ENCODE results near the gene CD96.

Gene CD96

DNA sequence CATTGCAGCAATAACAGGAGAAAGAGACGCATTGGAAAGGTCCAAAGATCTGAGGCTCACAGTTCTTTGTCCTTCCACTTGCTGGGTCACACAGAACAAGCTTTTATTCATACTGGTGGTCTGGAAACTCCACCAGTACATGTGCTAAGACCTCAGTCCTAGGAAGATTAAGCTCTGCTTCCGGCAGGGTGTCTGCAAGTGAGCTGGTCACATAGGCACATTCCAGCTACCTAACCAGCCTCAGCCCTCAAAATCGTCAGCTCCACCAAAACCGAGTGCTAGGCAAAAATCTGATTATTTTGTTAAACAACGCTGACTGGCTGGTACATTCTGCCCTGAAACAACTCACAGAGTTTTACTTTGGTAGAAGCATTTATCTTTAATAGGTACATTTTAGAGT is 50.9 kb downstream of the CD96 start:
- DNase-seq (ENCODE audit: low read depth, low spot score), result no peak

DNA sequence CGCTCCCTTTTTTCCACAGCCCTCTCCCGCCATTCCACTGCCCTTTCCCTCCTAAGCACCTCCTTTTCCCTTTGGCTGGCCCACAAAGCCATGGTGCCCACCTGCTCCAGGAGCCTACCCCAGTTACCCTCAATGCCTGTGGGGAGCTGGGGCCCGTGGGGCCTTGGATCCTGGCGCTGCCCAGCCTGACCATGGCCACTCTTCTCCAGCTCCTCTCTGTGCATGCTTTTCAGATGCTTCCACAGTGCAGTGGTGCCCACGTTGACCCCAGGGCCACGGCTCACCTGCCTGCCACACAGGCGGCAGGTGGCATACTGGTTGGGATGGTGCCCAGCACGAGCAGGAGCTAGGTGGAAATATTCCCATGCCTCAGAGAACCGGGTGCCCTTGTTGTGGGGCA is 51.7 kb downstream of the CD96 start:
- no peak for DNase-seq (ENCODE audit: low read depth, low spot score)

GRCh38 chr3:111594205-111594604 is 52.2 kb downstream of the CD96 start:
- no peak for DNase-seq (ENCODE audit: low read depth, low spot score)

DNA sequence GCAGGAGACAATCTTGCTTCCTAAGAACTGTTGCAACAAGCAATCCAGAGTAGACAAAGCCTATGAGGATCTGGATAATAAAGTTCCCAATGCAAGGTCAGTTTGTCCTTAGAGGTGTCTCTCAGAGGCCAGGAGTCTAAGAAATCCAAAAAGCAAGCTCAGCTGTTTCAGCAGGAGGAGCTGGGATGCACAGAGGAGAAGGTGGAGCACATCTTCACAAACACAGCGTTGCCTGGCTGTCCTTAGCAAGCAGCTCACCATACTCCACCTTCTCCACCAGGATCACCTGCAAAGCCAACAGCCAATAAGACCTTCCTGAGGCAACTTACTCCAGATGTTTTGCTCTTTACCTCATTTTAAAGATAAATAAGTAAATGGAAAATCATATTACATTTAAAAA is 52.8 kb downstream of the CD96 start:
- DNase-seq (ENCODE audit: low read depth, low spot score), result no peak

GRCh38 chr3:111595232-111595631 is 53.2 kb downstream of the CD96 start, which contains the start of gene ZBED2:
TSS of gene ZBED2 (minus strand) at chr3:111595346. CDS start at chr3:111594201, 1,145 bp downstream.
- no peak for DNase-seq (ENCODE audit: low read depth, low spot score)

- no peak for DNase-seq (ENCODE audit: low read depth, low spot score)
Measured at GRCh38 chr3:111596328-111596727, 54.3 kb downstream of the CD96 start.

GRCh38 chr3:111598139-111598538 is 56.1 kb downstream of the CD96 start:
- no peak for DNase-seq (ENCODE audit: low read depth, low spot score)

DNA sequence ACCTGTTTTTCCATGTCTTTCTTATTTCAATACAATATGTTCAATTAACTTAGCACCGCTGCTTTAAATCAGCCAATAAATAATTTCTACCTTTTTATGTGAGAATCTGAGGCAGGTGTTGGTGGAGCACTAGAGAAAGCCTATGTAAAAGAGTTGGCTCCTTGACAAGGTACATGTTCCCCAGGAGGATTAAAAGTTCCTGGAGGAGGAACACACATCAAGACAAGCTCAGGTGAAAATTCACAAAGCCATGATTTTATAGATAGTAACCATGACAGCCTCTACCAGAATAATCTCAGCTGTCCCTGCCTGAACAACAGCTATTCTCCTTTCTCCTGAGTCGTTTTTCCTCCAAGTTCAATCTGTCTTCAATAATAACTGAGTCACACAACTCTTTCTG is 56.6 kb downstream of the CD96 start:
- no peak for DNase-seq (ENCODE audit: low read depth, low spot score)

DNA sequence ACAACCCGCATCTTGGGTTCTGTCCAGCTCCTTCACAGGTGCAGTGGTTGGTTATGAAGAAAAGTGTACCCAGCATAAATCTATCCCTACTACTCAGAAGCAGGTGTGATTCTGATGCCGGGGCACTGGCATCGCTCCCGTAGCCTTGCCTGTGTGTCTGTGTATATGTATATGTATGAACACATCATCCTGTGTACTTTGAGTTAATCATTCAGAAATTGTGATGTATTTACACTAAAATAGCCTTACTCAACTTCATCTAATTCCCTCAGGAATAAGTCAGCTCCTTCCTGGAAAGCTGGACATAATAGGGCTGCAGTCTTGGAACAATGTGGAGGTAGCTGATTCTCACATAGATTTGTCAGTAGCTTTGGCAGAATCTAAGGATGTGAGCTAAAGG is 59.8 kb downstream of the CD96 start:
- no peak for DNase-seq (ENCODE audit: low read depth, low spot score)

DNA sequence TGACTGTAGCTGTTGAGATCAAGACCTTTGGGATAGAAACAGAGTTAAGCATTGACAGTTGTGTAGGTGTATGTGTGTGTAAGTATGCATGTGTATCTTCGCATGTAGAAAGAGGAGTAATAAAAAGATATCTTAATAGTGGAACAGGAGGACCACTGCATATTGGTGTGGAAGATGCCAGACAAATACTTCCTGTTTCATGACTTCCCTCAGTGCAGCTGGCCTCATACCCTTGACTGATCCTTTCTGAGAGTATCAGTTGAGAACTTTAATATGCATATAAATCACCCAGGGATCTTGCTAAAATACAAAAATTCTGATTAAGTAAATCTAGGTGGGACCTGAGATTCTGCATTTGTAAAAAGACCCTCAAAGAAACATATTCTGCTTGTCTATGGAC is 61.7 kb downstream of the CD96 start:
- DNase-seq (ENCODE audit: low read depth, low spot score), result no peak

DNA sequence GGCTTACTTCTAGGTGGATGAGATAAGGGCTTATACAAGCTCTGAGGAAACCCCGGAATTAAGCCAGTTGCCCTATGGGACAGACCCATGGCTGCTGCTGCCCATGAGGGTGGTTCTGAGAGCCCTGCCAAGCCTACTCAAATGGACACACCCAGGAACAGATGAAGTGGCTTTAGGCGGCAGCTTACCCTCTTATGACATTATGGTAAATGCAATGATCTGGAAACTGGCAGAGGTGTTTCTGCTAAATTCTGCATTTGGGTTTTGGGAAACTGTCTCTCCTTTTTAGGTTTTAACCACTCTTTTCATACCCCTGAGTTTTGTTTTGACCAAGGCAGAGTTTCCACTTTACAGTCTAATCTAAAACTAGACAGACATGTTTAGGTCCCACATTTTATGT is 62.1 kb downstream of the CD96 start:
- no peak for DNase-seq (ENCODE audit: low read depth, low spot score)

GRCh38 chr3:111605018-111605417 is 63.0 kb downstream of the CD96 start:
- DNase-seq (ENCODE audit: low read depth, low spot score), result no peak

DNA sequence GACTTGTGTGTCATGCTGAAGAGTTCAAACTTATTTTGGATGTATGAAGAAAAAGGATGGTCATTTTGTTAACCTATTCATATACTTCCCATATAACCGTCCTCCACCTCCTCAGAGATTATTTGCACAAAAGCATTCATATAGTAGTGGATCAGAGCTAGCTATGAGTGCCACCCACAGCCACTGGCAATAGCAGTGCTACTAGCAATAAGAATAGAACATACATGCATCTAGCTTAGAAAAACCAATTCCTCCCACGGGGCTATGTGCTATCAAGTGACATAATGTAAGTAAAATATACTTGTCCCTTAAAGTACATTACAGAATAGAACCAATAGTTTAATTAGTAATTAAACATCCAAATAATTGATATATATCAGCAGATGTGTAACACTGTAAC is 63.5 kb downstream of the CD96 start:
- no peak for DNase-seq (ENCODE audit: low read depth, low spot score)

DNA sequence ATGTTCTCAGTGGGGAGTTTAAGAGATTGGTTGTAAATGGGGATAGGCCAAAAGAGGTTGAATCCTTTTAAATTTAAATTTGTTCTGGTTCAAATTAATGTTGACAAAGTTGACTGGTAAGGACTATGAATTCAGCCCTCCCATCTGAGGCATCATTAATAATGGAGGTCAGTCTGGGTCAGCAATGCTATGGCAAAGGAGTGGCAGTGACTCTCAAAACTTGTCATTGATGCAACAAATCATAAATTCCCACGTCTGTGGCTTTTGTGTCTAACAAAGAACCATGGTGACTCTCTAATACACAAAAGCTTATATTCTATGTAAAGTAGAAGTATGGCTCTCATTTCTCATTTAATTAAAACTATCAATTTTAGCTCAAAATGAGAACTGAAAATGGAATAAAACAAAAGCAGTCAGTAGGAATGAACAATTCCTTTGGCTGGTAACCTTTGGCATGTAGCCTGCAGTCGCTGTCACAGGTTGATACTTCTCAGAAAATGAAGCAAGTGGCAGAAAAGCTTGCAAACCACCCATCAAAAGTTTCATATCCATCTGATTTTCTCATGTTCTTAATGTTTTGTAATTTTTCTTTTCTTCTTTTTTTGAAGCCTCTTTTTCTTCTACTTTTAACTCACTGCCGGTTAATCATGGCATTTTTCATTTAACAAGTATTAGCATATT is 65.4 kb downstream of the CD96 start:
- DNase-seq (ENCODE audit: low read depth, low spot score), result no peak

GRCh38 chr3:111608383-111608782 is 66.4 kb downstream of the CD96 start:
- no peak for DNase-seq (ENCODE audit: low read depth, low spot score)

DNA sequence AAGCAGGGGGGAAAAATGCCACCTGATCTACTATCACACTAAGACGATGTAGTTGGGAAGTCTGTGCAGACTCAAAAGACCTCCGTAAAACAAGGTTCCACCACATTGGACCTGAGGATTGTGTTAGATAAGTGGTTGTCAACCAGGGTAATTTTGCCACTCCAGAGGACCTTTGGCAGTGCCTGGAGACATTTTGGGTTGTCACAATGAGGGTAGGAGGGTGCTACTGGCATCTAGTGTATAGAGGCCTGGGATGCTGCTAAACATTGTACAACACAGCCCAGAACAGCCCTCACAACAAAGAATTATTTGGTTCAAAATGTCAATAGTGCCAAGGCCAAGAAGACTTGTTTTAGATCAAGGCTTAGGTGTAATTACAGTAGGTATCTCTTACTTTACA is 67.7 kb downstream of the CD96 start:
- DNase-seq (ENCODE audit: low read depth, low spot score), result no peak

- no peak for DNase-seq (ENCODE audit: low read depth, low spot score)
Measured at GRCh38 chr3:111610189-111610588, 68.2 kb downstream of the CD96 start.

GRCh38 chr3:111610612-111611054 is 68.6 kb downstream of the CD96 start:
- DNase-seq (ENCODE audit: low read depth, low spot score), result no peak

DNA sequence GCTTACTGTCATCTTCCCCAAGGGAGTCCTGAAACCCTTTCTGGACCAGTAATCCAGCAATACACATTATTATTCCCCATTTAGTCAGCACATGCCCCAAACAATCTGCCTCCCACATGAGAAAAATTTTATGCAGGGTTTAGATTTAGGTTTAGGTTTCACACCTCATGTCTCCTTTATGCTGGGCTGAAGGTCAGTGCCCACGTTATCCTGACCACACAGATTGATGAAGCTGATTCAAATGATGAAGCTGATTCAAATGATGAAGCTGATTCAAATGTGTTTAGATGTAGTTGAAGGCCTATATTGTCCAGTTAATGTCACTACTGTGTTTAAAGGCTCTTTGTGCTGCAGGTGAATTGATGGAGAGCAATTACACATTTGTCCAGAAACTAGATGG is 71.3 kb downstream of the CD96 start:
- DNase-seq (ENCODE audit: low read depth, low spot score), result no peak

- DNase-seq (ENCODE audit: low read depth, low spot score), result no peak
Measured at GRCh38 chr3:111615880-111616279, 73.9 kb downstream of the CD96 start.

- no peak for DNase-seq (ENCODE audit: low read depth, low spot score)
Measured at GRCh38 chr3:111616417-111617105, 74.6 kb downstream of the CD96 start.

GRCh38 chr3:111617406-111617805 is 75.4 kb downstream of the CD96 start:
- no peak for DNase-seq (ENCODE audit: low read depth, low spot score)

DNA sequence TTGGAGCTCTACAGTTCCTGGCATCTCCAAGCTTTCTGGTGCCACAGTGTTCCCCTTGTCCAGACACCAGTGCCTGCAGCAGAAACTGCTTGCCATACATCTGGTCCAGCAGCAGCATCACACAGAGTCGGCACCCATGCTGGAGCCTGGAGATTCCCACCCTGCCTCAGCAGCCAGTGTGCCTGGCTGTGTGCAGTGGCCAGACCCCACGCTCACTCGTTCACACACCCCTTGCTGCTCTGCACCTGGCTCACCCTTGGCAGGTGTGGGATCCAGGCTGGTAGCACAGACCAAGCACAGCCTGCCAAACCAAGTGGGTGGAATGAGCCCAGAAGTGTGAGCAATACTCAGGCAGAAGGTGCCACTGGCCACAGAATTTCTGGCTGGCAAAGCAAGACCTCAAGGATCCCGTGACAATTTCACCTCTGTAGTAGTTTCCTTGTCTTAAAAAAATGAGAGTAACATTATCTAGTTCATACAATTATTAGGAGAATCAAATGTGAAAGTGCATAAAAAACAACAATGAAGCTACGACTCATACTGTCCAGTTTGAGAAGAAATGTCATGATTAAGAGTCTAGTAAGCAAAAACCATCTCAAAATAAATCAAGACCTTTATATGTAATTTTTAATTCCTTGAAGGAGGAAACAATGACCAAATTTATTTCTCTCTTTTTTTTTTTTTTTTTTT is 76.1 kb downstream of the CD96 start:
- no peak for DNase-seq (ENCODE audit: low read depth, low spot score)

All from ELF-1 (cell line).